ENCODE measurements around the gene ABLIM2.

Gene ABLIM2

DNA sequence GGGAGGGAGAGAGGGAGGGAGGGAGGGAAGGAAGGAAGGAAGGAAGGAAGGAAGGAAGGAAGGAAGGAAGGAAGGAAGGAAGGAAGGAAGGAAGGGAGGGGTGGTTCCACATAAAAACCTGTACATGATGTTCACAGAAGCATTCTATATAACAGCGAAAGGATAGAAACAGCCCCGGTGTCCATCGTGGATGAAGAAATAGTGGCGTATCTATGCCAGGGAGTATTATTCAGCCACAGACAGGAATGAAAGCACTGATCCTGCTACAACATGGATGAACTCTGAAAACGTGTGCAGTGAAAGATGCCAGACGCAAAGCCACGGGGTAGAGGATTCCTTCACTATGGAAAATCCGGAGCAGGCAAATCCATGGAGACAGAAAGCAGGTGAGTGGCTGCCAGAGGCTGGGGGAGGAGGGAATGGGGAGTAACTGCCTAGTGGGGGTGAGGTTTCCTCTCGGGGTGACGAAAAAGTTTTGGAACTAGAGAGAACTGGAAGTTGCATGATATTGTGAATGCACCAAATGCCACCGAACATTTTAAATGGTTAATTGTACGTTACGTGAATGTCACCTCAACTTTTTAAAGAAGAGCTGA is 92.2 kb downstream of the ABLIM2 start:
- no peak for DNase-seq

DNA sequence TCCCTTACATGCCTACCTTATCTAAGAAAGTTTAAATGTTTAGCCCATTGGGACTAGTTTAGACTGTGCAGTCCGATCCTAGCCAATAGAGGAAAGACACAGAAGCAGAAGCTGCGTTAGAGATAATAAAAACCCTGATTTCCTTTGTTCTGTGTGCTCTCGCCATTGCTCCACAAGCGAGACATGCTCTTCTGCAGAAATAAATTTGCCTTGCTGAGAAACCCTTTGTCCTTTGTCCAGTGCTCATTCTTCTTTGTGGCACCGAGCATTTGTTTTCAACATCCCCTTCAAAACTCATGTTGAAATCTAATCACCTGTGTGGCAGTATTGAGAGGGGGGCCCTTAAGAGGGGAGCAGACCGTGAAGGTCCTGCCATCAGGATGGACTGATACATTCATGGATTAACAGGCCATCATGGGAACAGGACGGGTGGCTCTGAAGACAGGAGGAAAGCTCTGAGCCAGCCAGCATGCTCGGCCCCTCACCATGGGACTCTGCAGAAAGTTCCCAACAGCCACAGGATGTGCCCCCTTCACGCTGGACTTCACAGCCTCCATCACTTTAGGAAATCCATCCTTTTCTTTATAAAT is 94.5 kb downstream of the ABLIM2 start:
- DNase-seq: no peak

DNA sequence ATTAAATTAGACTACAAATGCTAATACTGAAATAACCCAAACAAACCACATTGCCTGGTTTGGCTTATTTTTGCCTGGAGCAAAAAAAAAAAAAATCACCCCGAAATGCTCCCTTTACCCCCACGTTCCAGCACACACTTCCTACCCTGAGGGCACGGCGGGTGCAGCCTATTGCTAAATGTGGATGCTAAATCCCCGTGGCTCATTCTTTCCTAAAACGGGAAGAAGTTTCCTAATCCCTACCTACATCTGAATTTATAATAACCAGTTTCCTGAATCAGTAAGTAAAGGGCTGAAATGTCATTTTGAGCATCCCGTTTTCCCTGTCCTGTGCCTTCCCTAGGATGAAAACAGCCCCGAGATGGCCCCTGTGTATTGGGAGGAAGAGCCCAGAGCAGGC is 97.0 kb downstream of the ABLIM2 start:
- no peak for DNase-seq

DNA sequence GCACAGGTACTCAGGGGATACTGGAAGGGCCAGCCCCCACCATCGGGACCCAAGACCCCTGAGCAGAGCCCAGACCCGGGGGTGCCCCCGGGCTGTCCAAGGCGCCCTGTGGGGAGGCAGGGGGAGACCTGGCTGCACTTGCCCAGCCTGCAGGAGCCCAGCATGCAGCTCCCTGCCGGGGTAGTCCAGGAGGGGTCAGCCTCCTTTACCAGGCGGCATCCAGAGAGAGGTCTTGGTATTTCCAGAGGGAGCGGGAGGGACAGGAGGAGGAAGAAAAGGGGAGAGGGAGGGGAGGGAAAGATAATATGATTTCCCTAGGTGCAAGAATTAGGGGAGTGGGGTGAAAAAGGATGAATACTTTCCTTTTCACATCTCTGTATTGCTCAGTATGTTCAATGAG is 97.5 kb downstream of the ABLIM2 start:
- no peak for DNase-seq

DNA sequence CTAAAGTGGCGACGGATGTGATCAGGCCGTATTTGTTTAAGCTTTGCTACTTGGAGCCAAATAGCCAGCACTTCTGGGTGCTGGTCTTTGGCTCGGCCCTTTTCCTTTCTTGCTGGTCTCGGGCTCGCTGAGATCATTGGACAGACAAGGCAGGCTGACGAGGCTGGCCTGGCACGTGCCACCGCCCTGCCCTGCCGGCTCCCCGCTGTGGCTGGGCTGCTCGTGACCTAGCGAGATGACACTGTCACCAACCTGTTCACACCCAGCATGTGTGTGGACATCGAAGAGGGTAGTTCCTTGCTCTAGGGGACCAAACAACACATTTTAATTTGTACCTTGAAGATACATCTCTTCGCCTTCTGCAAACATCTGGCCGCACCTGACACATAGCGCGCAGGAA is 98.0 kb downstream of the ABLIM2 start:
- DNase-seq: no peak

DNA sequence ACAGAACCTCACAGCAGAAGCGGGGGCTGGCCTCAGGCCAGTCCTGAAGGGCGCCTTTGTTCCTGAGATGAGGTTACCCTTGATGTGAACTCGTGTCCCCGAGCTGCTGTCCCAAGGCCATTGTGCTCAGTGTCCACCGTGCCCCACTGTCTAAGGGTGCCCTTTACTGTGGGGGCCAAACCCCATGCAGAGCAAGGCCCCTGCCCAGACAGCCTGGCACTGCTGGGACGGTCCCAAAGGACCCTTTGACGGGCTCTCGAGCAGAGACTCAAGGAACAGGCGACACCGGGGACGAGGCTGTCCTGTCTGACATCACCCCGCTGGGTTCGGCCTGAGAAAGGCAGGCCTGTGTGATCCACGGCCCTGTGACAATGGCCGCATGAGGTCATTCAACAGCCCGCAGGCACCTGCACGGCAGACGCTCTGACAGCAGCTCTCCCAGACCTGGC is 100.6 kb downstream of the ABLIM2 start:
- no peak for DNase-seq

DNA sequence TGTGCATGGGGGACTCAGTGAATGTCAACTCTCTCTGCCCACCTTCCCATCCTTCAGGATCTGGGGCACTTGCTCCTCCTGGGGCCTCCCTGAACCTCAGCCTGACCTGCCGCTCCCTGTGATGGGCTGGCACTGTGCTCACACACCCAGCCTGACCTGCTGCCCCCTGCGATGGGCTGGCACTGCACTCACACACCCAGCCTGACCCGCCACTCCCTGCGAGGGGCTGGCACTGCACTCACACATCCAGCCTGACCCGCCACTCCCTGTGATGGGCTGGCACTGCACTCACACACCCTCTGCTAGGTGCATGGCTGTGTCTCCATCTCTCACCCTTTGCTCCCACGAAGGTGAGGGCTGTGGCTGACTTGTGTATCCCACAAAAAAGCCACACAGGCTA is 103.4 kb downstream of the ABLIM2 start:
- DNase-seq: no peak

DNA sequence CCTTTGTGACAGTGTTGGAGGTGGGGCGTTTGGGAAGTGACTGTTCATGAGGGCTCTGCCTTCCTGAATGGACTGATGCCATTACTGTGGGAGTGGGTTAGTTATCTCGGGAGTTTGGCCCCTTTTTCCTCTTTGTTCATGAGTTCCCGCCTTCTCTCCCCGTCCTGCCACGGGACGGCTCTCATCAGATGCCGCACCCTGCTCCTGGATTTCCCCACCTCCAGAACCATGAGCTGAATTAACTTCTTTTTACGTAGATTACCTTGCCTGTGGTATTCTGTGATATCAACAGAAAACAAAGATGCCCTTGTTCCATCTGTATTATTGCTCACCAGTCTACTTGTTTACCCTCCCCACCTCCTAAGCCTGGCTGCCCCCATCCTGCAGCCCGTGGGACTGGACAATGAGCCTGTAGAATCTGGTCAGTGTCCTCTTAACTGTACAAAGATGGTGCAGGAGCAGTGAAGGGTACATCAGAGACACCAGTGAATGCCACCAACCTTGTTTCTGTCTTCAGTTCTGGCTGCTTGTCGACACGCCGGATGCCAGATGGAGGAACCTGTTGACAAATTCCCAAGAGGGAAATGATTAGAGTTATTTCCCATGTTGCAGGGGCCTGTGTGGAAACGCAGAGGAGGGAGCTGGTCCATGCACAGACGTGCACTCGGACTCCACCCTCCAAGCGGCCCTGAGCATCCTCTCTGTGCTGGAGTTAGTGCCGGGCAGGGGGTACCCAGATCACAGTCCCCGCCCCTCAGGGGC is 104.7 kb downstream of the ABLIM2 start:
- DNase-seq: no peak

DNA sequence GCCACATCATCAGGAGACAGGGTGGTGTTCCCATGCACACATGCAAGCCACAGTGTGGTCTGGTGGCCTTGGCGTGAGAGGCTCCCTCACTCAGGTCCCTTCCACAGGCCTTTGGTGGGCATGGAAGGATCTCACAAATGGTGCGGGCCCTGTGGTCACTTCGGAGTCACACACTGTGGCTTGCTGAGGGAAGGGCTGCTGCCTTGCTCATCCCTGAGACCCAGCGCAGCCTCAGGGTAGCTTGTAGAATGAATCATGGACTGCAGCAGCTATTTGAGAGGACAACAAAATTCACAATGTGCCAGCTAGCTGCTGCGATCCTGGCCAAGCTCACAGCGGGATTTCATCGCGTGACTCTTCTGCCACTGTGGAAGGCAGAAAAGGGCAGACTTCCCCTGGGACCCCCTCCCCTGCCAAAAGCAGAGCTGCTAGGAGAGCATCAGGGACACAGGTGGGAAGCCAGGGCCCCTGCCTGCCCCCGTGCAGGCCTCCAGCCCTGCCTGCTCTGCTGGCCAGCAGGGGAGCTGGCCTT is 106.4 kb downstream of the ABLIM2 start:
- DNase-seq: no peak

DNA sequence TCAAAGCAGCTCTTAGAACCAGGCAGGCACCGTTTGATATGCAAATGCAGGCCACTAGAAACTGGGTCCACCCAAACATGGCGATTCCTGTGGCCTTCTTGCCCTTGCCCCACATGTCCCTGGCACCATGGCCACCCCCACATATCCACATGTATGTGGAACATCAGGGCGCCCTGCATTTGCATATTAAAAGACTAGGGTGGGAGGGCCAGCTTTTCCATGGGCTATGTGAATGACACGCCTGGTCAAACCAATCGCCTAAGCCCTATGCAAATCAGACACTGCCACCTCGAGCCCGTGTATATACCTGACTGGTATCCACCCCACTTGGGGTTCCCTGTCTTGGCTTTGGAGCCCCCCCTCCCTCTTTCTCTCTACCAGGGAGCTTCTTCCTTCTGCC is 107.0 kb downstream of the ABLIM2 start:
- no peak for DNase-seq

DNA sequence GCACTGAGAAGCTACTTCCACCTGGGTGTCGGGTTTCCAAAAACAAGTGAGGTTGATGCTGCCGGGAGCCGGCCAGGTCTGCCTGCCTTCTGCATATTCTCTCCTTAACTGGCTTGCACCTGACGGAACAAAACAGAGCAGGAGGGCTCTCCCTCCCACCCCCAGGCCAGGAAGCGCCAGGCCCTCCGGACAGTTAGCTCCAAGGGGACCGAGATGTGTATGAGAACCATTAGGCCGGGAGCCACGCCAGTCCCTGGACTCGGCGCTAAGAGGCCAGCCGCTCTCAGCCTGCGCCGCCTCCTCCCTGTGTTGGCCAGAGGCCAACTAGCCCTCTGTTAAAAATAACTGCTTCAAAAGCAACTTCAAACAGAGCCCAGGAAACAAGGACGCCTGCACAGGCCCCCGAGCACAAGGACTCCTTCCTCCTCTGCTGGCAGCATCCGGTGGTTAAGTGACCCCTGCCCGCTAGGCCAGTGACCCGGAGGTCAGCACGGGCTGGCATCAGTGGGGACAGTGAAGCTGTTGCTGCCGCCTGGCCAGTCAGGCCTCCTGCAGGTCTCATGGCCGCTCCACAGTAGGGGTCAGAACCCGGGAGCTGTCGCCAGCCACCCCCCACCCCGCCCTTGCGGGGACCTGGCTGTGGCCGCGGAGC is 107.9 kb downstream of the ABLIM2 start:
- no peak for DNase-seq

DNA sequence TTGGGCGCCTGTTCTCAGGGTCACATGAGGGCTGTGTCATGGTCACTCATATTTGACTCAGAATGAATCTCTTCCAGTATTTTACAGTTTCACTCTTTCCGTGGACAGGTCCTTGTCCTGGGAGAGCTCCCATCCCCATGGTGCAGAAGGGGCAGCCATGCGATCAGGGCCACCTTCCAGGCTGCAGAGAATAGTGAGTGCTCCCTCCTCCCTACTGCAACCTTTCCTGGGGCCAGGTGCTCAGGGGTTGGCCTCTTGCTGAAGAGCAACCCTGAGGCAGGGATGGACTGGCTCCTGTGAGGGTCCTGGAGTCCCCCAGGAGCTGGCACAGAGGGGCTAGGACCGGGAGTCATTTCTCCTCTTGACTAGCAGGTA is 108.4 kb downstream of the ABLIM2 start:
- no peak for DNase-seq

DNA sequence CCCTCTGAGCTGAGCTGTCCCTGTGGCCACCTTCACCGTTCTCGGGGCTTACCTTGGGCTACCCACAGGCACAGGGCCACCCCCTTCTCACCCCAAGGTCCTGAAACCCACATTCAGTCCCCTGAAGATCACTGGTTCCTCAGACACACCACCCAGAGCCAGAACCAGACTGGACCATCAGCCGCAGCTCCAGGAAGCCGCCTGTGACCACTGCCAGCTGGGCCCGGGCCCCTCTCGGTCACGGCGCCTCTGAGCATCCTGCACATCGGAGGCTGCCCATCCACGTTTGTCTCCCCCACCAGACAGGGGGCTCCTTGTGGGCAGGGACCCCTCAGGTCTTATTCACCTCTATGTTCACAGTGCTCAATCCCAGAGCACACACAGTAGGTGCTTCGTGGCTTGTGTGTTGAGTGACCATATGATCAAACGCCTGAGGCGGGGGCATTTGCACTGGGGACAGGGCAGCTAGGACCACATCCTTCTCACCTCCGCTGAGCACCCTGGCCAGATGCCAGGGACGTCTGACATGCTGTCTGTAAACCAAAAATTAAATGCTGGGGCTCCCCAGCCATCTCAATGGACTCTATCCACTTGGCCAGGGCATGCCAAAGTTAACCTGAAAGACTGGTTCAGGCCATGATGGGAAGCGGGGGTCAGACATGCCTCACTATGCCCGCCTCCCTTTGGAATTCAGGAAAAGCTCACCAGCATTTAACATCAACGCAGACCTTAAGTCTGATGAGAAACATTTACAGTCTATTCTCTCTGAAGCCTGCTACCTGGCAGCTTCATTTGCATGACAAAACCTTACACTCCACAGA is 109.5 kb downstream of the ABLIM2 start:
- DNase-seq: no peak

DNA sequence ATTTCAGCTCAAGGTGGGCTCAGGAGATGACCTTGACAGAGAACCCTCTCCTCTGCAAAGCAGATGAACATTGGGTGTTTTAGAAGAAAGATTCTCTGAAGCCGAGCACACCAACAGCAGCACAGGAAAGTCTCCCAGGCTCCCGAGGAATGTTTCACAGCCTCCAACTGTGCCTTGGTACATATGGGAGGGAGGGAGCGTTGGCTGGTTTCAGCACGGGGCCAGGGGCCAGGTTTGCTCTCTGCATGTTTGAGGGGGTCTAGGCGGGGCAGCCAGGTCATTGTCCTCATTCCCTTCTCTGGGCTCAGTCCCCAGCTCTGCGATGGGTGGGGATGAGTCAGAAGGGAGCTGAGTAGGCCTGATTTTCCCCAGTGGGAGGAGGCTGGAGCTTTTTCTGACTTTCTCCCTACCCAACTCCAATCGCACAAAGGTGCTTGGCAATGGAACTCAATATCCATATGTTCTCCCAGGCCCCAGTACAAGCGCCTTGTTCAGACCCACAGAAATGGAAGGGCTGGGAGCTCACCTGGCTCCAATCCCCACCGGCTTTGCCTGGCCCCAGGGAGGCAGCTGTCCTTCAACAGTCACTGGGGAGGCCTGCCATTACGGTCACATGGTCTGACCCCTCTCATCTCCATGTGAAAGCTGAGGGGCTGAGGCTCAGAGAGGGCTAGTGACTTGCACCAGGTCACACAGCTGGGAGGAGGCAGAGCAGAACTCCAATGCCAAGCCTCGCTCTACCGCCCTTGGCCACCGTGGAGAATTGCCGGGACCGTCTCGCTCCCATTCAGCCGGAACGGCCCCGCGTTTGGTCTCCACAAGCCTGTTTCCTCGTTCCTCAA is 110.6 kb downstream of the ABLIM2 start:
- DNase-seq: no peak

DNA sequence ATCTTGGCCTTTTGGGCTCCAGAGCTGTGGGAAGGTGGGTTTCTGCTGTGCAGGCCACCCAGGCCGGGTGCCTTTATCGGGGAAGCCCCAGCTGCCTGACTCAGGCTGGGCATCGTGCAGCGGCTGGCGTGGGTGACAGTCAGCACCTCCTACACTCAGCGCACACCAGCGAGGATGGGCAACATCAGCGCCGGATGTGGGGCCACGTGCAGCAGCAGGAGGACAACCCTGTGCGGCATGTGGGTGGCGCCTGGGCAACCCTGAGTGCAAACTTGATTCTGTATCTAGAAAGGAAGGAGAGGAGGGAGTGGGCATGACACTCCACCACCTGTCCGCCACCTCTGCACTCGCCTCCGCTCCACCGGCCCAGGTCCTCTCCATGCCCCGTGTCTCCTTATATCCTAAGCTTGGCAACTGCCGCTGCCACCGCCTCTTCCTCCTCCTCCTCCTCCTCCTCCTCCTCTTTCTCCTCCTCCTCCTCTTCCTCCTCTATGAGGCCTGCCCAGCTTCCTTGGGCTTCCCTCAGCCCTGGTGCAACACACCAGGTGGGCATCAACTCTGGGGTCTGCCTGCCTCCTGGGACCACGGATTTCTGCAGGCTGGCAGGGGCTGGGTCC is 111.6 kb downstream of the ABLIM2 start:
- no peak for DNase-seq

DNA sequence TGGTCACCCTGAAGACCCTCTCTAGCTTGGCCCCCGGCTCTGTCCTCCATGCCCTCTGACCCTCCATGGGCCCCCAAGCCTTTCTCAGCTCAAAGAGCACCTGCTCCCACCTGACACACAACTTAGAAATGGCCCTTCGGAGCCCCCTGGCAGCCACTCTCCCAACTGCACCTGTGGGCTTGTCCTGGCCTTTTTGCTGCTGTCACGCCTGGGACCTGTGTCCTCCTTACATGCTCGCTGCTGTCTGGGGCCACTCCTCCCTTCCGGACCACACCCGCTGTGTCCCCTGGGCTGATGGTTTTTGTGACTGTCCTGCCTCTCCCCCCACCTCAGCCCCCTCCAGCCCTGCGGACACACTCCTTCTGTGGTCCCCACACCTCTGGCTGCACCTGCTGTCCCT is 112.7 kb downstream of the ABLIM2 start:
- no peak for DNase-seq

DNA sequence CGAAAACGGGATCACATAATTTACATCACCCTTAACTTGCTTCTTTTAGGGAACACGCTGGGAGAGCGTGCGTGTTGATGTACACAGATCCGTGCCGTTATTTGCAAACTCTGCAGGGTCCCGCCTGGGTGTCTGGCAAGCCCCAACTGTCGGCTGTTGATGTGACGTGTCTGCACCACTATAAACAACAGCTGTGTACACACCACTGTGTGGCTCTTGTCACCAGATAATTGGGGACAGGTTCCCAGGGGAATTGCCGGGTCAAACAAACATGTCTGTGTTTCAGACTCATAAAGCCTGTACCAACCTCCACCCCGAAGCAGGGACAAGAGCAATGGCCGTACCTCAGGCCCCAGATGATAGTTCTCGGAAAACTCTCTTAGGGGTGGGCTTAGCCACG is 113.9 kb downstream of the ABLIM2 start:
- DNase-seq: no peak

DNA sequence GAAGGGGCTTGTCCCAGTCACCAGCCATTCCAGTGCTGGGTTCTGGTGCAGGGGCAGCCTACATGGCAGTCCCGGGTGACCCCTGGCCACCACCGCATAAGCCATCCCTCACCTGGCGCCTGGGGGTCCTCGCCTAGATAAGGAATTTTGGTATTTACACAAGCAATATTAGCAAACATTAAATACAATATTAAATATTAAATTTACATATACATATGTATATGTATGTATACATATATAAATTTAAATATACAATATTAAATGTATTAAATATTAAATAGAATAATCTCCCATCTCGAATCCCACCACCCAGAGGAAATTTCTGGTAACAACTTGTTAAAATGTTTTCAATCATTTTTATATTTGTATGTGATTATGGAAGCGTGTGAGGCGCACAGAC is 114.4 kb downstream of the ABLIM2 start:
- DNase-seq: no peak

DNA sequence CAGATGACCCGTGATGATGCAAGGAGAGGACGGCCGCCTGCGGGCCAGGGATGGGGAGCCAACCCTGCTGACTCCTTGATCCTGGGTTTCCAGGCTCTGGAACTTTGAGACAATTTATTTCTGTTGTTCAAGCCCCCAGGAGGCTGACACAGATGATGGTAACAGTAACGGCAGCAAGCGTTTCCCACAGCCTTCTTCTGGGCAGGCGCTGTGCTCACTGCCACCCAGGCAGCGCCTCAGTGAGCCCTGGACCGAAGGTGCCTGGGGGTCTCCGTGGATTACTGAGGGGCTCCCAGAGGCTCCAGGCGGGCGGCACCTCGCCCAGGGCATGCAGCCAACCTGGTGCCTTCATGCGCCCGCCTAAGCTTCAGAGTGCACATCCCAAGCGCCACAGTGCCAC is 115.0 kb downstream of the ABLIM2 start:
- DNase-seq: no peak

DNA sequence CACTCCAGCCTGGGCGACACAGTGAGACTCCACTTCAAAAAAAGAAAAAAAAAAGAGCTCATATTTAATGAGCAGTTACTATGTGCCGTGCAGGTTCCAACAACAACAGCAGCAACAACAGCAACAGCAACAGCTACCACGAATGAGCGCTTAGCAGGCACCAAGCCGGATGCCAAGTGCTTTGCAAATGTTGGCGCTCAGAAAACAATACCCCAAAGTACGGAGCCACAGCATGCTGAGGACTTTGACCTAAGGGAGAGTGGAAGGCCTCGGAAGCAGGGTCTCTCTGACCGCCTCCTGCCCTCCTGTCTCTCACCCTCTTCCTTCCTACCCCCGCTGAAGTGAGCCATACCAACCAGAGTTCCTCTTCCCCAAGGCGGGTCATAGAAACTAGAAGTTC is 116.7 kb downstream of the ABLIM2 start:
- no peak for DNase-seq

DNA sequence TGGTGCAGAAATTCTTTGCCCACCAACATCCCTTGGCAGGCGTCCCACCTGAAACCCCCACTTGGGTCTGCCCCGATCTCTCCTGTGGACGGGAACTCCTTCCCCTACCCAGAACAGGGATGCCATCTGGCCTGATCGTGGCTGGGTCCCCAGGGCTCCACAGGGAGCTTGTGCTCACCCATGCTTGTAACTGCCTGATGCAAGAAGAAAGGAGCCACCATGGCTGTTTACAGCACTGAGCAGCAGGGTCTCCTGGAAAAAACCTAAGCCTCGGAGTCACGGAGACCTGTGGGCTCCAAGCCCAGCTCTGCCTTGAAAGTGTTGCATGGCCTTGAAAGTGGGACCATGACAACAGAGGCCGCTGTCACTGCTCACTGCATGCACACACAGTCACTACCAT is 117.4 kb downstream of the ABLIM2 start:
- no peak for DNase-seq

All from activated CD4-positive, alpha-beta T cell treated with anti-CD3 and anti-CD28 coated beads, Interleukin-2, amount 50 U/mL, for 16 hours (primary cell).